Activated T-helper 1 cell treated with anti-CD3 and anti-CD28 coated beads, Interleukin-12 subunit alpha, Interleukin-12 subunit beta, Interleukin-2, Interleukin-4 antibody, amounts not matched to agents 30 ng/mL and 10 ng/mL and 1 ng/mL, durations not matched to agents 14 hours and 24 hours and 36 hours (primary cell): ENCODE data around the gene AUNIP. TPM values are rescaled to one million over a fixed set of nuclear protein-coding genes. Genes with fewer than 3 reads are reported as not detected.

Experiments used
- DNase-seq: peaks from one replicate; pipeline ENCODE4 v3.0.0; 2021; ENCODE audit warnings: low spot score
- H3K27ac Mint-ChIP-seq: one replicate; pipeline ENCODE4 v1.8.0; 2021; ENCODE audit warnings: mild to moderate bottlenecking, mixed read lengths
- H3K27me3 Mint-ChIP-seq: one replicate; pipeline ENCODE4 v1.8.0; 2022; ENCODE audit warnings: mild to moderate bottlenecking, moderate library complexity, mixed read lengths; ENCODE audit not compliant: insufficient read depth
- H3K36me3 Mint-ChIP-seq: one replicate; pipeline ENCODE4 v1.8.0; 2021; ENCODE audit warnings: low read depth, mixed read lengths
- H3K4me1 Mint-ChIP-seq: one replicate; pipeline ENCODE4 v1.8.0; 2021; ENCODE audit warnings: low read depth, mixed read lengths
- H3K4me3 Mint-ChIP-seq: one replicate; pipeline ENCODE4 v1.8.0; 2021; ENCODE audit warnings: mild to moderate bottlenecking, moderate library complexity, mixed read lengths
- H3K9me3 Mint-ChIP-seq: one replicate; pipeline ENCODE4 v1.8.0; 2021; ENCODE audit warnings: mixed read lengths
- intact Hi-C: fragments of 100-400 bp; cut with micrococcal nuclease; formaldehyde crosslinking; loops from one replicate; pipeline ENCODE4 v1.15.1; 2024
- total RNA-seq: library from RNA; stranded (reverse); gene quantifications from 2 replicates; pipeline ENCODE4 v1.2.3, GENCODE V29; 2022

The AUNIP gene
- total RNA-seq, 1 donor from 2014 or later, result 10.2 TPM

GRCh38 chr1:25795946-25796810 lies 63.1 kb downstream of the AUNIP start:
- Mint-ChIP-seq H3K27me3 (peaks cover 35% of the 10 kb centered on the region), H3K27ac (no peak overlapping the region), H3K36me3 (peaks cover 2% of the 10 kb centered on the region), H3K4me3 (no peak overlapping the region), H3K9me3 (no peaks in the 10 kb centered on the region), H3K4me1 (peaks cover 17% of the 10 kb centered on the region)
- DNase-seq, result no peak
- intact Hi-C loops, result loop anchor here (1.0 to 5.0 kb wide), 5 partner anchors 22 to 294 kb away; no protein-coding TSS in a partner anchor

- DNase-seq, result no peak
- peaks cover 17% of the 10 kb centered on the region for H3K4me1 Mint-ChIP-seq
Measured at GRCh38 chr1:25795211-25795610, 64.0 kb downstream of the AUNIP start.

GRCh38 chr1:25794325-25794724 lies 64.9 kb downstream of the AUNIP start:
- H3K9me3 Mint-ChIP-seq, result no peaks in the 10 kb centered on the region
- peaks cover 17% of the 10 kb centered on the region for H3K4me1 Mint-ChIP-seq
- H3K36me3 Mint-ChIP-seq, result peaks cover 2% of the 10 kb centered on the region
- H3K27ac Mint-ChIP-seq, result no peak overlapping the region
- no peak for DNase-seq
- intact Hi-C loops, result no loop called here
- H3K27me3 Mint-ChIP-seq, result peaks cover 33% of the 10 kb centered on the region
- H3K4me3 Mint-ChIP-seq, result no peak overlapping the region

More at GRCh38 chr1:25795211-25795610, 64.0 kb downstream of the AUNIP start:
- no peak overlapping the region for H3K27ac Mint-ChIP-seq
- H3K27me3 Mint-ChIP-seq, result peaks cover 29% of the 10 kb centered on the region
- H3K9me3 Mint-ChIP-seq, result no peaks in the 10 kb centered on the region
- intact Hi-C loops, result loop anchor here (5.0 kb wide), 3 partner anchors 118 to 293 kb away; no protein-coding TSS in a partner anchor
- peaks cover 2% of the 10 kb centered on the region for H3K36me3 Mint-ChIP-seq
- no peak overlapping the region for H3K4me3 Mint-ChIP-seq

- Mint-ChIP-seq H3K36me3 (peaks cover 2% of the 10 kb centered on the region), H3K4me1 (peaks cover 17% of the 10 kb centered on the region), H3K27me3 (peaks cover 33% of the 10 kb centered on the region), H3K27ac (no peak overlapping the region), H3K4me3 (no peak overlapping the region), H3K9me3 (no peaks in the 10 kb centered on the region)
- no peak for DNase-seq
- intact Hi-C loops, result no loop called here
Measured at GRCh38 chr1:25793585-25794170, 65.6 kb downstream of the AUNIP start.

GRCh38 chr1:25792115-25792514 lies 67.1 kb downstream of the AUNIP start:
- no peak for DNase-seq
- intact Hi-C loops, result no loop called here
- no peaks in the 10 kb centered on the region for H3K9me3 Mint-ChIP-seq
- no peak overlapping the region for H3K27ac Mint-ChIP-seq
- H3K4me1 Mint-ChIP-seq, result peaks cover 12% of the 10 kb centered on the region
- peaks cover 39% of the 10 kb centered on the region for H3K27me3 Mint-ChIP-seq
- H3K36me3 Mint-ChIP-seq, result peaks cover 2% of the 10 kb centered on the region
- no peak overlapping the region for H3K4me3 Mint-ChIP-seq

- DNase-seq, result no peak
- Mint-ChIP-seq H3K36me3 (no peaks in the 10 kb centered on the region), H3K4me3 (no peak overlapping the region), H3K9me3 (no peaks in the 10 kb centered on the region), H3K4me1 (no peaks in the 10 kb centered on the region), H3K27ac (no peak overlapping the region), H3K27me3 (peaks cover 35% of the 10 kb centered on the region)
- intact Hi-C loops, result no loop called here
Measured at GRCh38 chr1:25790472-25790871, 68.8 kb downstream of the AUNIP start.

- H3K27ac Mint-ChIP-seq, result no peak overlapping the region
- intact Hi-C loops, result no loop called here
Measured at GRCh38 chr1:25787760-25788166, 71.5 kb downstream of the AUNIP start.

GRCh38 chr1:25786887-25787759 lies 72.1 kb downstream of the AUNIP start:
- Mint-ChIP-seq H3K27me3 (peaks cover 27% of the 10 kb centered on the region), H3K9me3 (no peaks in the 10 kb centered on the region), H3K27ac (no peak overlapping the region)

More at GRCh38 chr1:25787760-25788166, 71.5 kb downstream of the AUNIP start:
- H3K9me3 Mint-ChIP-seq, result no peaks in the 10 kb centered on the region
- no peak overlapping the region for H3K4me3 Mint-ChIP-seq
- H3K4me1 Mint-ChIP-seq, result no peaks in the 10 kb centered on the region
- no peak for DNase-seq
- peaks cover 25% of the 10 kb centered on the region for H3K27me3 Mint-ChIP-seq
- H3K36me3 Mint-ChIP-seq, result no peaks in the 10 kb centered on the region

GRCh38 chr1:25785333-25786067 lies 73.8 kb downstream of the AUNIP start:
- no peaks in the 10 kb centered on the region for H3K4me1 Mint-ChIP-seq

More at GRCh38 chr1:25786887-25787759, 72.1 kb downstream of the AUNIP start:
- Mint-ChIP-seq H3K4me1 (no peaks in the 10 kb centered on the region), H3K4me3 (no peak overlapping the region), H3K36me3 (no peaks in the 10 kb centered on the region)
- intact Hi-C loops, result no loop called here
- DNase-seq, result no peak

GRCh38 chr1:25784575-25785051 lies 74.6 kb downstream of the AUNIP start:
- intact Hi-C loops, result no loop called here
- Mint-ChIP-seq H3K4me3 (no peak overlapping the region), H3K4me1 (no peaks in the 10 kb centered on the region), H3K27me3 (peaks cover 25% of the 10 kb centered on the region), H3K27ac (no peak overlapping the region), H3K36me3 (no peaks in the 10 kb centered on the region), H3K9me3 (no peaks in the 10 kb centered on the region)
- DNase-seq, result no peak

More at GRCh38 chr1:25785333-25786067, 73.8 kb downstream of the AUNIP start:
- H3K27ac Mint-ChIP-seq, result no peak overlapping the region
- H3K9me3 Mint-ChIP-seq, result no peaks in the 10 kb centered on the region
- no peaks in the 10 kb centered on the region for H3K36me3 Mint-ChIP-seq
- H3K4me3 Mint-ChIP-seq, result no peak overlapping the region
- intact Hi-C loops, result no loop called here
- H3K27me3 Mint-ChIP-seq, result peaks cover 24% of the 10 kb centered on the region
- DNase-seq, result no peak
